Natural killer cell (primary cell): ENCODE measurements around the gene SLC22A12. TPM values are rescaled to one million over a fixed set of nuclear protein-coding genes. Genes with fewer than 3 reads are reported as not detected.

Source experiments
- ATAC-seq, 3 donors: fragments of 150-1000 bp in 2 of 3; fragments of 200-7000 bp in 1 of 3; cut with Tn5 transposase; 1 replicate in 1 of 3; 2 replicates in 2 of 3; pipeline ENCODE4 v1.10.0; 2021; ENCODE audit warnings: mild to moderate bottlenecking in 2 of 3, moderate library complexity in 2 of 3
- DNase-seq, 2 donors: peaks; one replicate each; pipeline versions ENCODE4 v3.0.0 to v3.0.0-alpha.2; 2013 to 2021; ENCODE audit warnings: mixed read lengths in 1 of 2
- H3K27ac ChIP-seq: one replicate; pipeline ENCODE4 v1.5.1; 2013; ENCODE audit warnings: mild to moderate bottlenecking, low read length
- H3K27me3 ChIP-seq: one replicate; pipeline ENCODE4 v1.6.1; 2013; ENCODE audit warnings: low read length; ENCODE audit not compliant: control insufficient read depth, insufficient read depth
- H3K36me3 ChIP-seq: one replicate; pipeline ENCODE4 v1.6.1; 2013; ENCODE audit warnings: low read length; ENCODE audit not compliant: control insufficient read depth, insufficient read depth
- H3K4me1 ChIP-seq: one replicate; pipeline ENCODE4 v1.6.1; 2013; ENCODE audit warnings: low read length; ENCODE audit not compliant: control insufficient read depth, insufficient read depth
- H3K4me3 ChIP-seq: one replicate; pipeline ENCODE4 v1.5.1; 2013; ENCODE audit warnings: low read length
- H3K9me3 ChIP-seq: one replicate; pipeline ENCODE4 v1.6.1; 2013; ENCODE audit warnings: low read length; ENCODE audit not compliant: control insufficient read depth, insufficient read depth
- H3K27ac Mint-ChIP-seq, 2 donors: one replicate each; pipeline ENCODE4 v1.8.0; 2022; ENCODE audit warnings: mild to moderate bottlenecking in 2 of 2, mixed read lengths in 2 of 2, moderate library complexity in 1 of 2
- H3K27me3 Mint-ChIP-seq, 2 donors: one replicate each; pipeline ENCODE4 v1.8.0; 2022; ENCODE audit warnings: low read depth in 2 of 2, mixed read lengths in 2 of 2
- H3K36me3 Mint-ChIP-seq: one replicate; pipeline ENCODE4 v1.8.0; 2022; ENCODE audit warnings: mixed read lengths
- H3K4me1 Mint-ChIP-seq, 2 donors: one replicate each; pipeline ENCODE4 v1.8.0; 2022; ENCODE audit warnings: mixed read lengths in 2 of 2
- H3K4me3 Mint-ChIP-seq: one replicate; pipeline ENCODE4 v1.8.0; 2022; ENCODE audit warnings: mild to moderate bottlenecking, moderate library complexity, mixed read lengths
- H3K9me3 Mint-ChIP-seq, 2 donors: one replicate each; pipeline ENCODE4 v1.8.0; 2022; ENCODE audit warnings: mixed read lengths in 2 of 2
- WGBS: methylation state at CpG from one replicate; pipeline ENCODE4 v1.1.7; 2013; ENCODE audit warnings: missing lambda C conversion rate; ENCODE audit not compliant: insufficient coverage; 5-methylcytosine and 5-hydroxymethylcytosine counted together
- intact Hi-C: fragments of 100-400 bp; cut with micrococcal nuclease; formaldehyde crosslinking; loops from one replicate; pipeline ENCODE4 v1.14.2; 2022
- total RNA-seq, 4 donors: library from RNA; stranded (reverse); fragments of 120-200 nt in 1 of 4; gene quantifications; one replicate each; pipeline versions ENCODE4 v1.2.3 to v1.2.4, GENCODE V29; 2013 to 2022
- TF ChIP-seq, protein P1 (sequence below): fragments of 200-600 bp; IDR thresholded peaks from one replicate; pipeline ENCODE4 v1.8.0; 2022; ENCODE audit warnings: antibody characterized with exemption

SLC22A12 gene
- total RNA-seq, 3 donors from 2014 or later (not counting 1 experiment from before 2014, with no cell fraction given), result not detected

DNA sequence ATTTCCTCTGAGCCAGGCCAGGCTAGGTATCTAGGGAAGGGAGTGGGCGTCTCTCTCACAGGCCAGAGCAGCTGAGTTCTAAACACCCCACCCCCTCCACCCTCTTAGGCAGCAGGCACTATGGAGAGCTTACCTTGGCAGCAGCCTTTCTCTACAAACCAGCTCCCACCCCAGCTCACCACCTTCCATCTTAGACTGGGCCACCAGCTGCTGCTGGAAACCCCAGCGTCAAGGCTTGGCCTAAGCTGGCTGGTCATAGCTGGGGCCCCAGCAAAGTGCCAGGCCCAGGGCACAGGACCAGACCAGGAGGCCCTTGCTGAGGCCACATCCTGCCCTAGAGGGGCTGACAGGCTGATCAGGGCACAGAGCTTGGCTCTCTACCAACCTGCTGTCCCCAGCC lies 20.2 kb downstream of the SLC22A12 start:
- no peak for ATAC-seq
- H3K4me3 ChIP-seq, result no peak overlapping the region
- intact Hi-C loops, result no loop called here
- peaks cover 6% of the 10 kb centered on the region for H3K4me1 ChIP-seq
- 85% methylated on average over 2 of the region's 2 CpGs for WGBS
- H3K27me3 Mint-ChIP-seq, result peaks cover 0 to 3% of the 10 kb centered on the region in 2 donors
- no peak overlapping the region for H3K4me3 Mint-ChIP-seq
- no peaks in the 10 kb centered on the region for H3K36me3 Mint-ChIP-seq
- no peak overlapping the region for H3K27ac Mint-ChIP-seq
- H3K9me3 ChIP-seq, result no peaks in the 10 kb centered on the region
- peaks cover 0 to 18% of the 10 kb centered on the region in 2 donors for H3K4me1 Mint-ChIP-seq
- H3K36me3 ChIP-seq, result no peaks in the 10 kb centered on the region
- H3K27ac ChIP-seq, result no peak overlapping the region
- TF ChIP-seq, protein P1, sequence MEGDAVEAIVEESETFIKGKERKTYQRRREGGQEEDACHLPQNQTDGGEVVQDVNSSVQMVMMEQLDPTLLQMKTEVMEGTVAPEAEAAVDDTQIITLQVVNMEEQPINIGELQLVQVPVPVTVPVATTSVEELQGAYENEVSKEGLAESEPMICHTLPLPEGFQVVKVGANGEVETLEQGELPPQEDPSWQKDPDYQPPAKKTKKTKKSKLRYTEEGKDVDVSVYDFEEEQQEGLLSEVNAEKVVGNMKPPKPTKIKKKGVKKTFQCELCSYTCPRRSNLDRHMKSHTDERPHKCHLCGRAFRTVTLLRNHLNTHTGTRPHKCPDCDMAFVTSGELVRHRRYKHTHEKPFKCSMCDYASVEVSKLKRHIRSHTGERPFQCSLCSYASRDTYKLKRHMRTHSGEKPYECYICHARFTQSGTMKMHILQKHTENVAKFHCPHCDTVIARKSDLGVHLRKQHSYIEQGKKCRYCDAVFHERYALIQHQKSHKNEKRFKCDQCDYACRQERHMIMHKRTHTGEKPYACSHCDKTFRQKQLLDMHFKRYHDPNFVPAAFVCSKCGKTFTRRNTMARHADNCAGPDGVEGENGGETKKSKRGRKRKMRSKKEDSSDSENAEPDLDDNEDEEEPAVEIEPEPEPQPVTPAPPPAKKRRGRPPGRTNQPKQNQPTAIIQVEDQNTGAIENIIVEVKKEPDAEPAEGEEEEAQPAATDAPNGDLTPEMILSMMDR, result no peak
- no peak for DNase-seq
- no peaks in the 10 kb centered on the region for H3K9me3 Mint-ChIP-seq
- H3K27me3 ChIP-seq, result no peaks in the 10 kb centered on the region

DNA sequence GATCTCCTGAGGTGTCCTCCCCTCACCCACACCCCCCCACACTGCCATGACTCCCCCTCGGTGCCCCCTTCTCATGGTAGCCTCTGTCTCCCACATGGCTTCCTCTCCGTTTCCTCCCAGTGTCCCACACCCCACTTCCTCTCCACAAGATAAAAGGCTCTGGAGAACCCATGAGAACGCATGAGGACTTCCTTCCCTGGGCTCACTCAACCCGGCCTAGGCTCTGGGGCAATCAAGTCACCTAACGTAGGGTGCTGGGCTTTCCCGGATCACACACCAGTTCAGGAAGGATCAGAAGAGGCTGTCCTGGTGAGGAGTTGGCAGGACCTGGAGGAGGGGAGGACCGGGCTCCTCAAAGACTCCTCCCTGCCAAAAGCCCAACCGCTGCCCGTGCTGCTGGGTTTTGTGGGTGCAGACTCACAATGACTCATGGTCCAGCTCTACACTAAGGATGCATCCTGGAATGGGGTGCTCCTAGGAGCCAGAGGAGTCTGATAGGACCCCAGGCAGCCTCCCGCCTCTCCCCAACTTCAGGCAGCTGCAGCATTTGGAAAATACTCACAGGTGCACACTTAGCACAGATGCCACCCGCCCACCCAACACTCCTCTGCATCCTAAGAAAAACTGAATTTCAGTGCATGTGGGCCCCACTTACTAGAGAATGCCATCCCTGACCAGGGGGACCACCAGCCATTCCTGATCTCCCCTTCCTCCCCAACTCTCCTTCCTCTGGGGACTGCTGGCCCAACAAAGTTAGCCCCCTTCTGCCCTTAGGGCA lies 21.0 kb downstream of the SLC22A12 start:
- H3K27ac ChIP-seq, result no peak overlapping the region
- DNase-seq (no peak), ATAC-seq (no peak)
- WGBS, result 43% methylated on average over 11 of the region's 11 CpGs
- no peaks in the 10 kb centered on the region for H3K36me3 ChIP-seq
- no peaks in the 10 kb centered on the region for H3K9me3 ChIP-seq
- H3K27me3 Mint-ChIP-seq, result no peaks in the 10 kb centered on the region
- no peaks in the 10 kb centered on the region for H3K36me3 Mint-ChIP-seq
- H3K9me3 Mint-ChIP-seq, result no peaks in the 10 kb centered on the region
- intact Hi-C loops, result no loop called here
- H3K4me3 ChIP-seq, result no peak overlapping the region
- TF ChIP-seq, protein P1, result no peak
- H3K4me1 ChIP-seq, result peaks cover 6% of the 10 kb centered on the region
- no peak overlapping the region for H3K27ac Mint-ChIP-seq
- no peak overlapping the region for H3K4me3 Mint-ChIP-seq
- peaks cover 0 to 18% of the 10 kb centered on the region in 2 donors for H3K4me1 Mint-ChIP-seq
- no peaks in the 10 kb centered on the region for H3K27me3 ChIP-seq

DNA sequence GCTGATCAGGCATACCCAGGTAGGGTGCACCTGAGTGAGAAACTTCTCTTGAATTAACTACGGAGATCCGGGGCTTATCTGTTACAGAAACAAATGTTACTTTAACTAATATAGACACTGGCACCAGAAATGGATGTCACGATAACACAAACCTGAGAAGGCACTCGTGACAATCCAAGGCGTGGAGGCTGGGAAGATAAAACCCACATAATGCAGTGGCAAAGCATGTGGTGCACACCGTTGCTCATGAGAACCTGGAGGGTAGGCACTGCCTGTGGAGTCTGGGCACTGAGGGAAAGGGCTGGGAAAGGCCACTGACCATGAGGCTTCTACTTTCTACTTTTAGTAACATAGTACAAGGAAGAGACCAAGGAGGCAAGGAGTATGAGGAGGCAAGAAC lies 22.6 kb downstream of the SLC22A12 start:
- Mint-ChIP-seq H3K9me3 (no peaks in the 10 kb centered on the region), H3K27me3 (no peaks in the 10 kb centered on the region)
- TF ChIP-seq, protein P1, result no peak

DNA sequence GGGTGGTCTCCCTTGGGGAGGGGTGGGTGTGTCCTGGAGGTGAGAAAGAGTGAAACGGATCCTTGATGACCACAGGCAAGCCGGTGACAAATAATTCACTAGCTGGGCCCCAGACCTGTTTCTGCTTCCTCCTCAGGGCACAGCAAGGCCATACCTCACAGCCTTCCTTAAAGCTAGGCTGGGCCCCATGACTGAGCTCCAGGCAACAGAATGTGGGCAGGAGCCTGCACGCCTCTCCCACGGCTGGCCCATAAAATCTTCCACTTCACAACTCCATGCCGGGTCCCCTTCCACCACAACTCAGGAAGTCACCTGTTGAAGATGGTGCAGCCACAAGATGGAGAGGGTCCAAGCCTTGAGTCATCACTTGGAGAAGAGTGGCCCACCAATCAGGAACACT lies 23.9 kb downstream of the SLC22A12 start:
- Mint-ChIP-seq H3K4me1 (peaks cover 0 to 21% of the 10 kb centered on the region in 2 donors), H3K36me3 (no peaks in the 10 kb centered on the region), H3K4me3 (no peak overlapping the region), H3K9me3 (no peaks in the 10 kb centered on the region), H3K27me3 (no peaks in the 10 kb centered on the region), H3K27ac (no peak overlapping the region)
- Histone ChIP-seq H3K4me3 (no peak overlapping the region), H3K27me3 (no peaks in the 10 kb centered on the region), H3K27ac (no peak overlapping the region), H3K4me1 (peaks cover 6% of the 10 kb centered on the region), H3K36me3 (no peaks in the 10 kb centered on the region), H3K9me3 (no peaks in the 10 kb centered on the region)
- TF ChIP-seq, protein P1, result no peak
- intact Hi-C loops, result no loop called here
- ATAC-seq (no peak), DNase-seq (no peak)
- 42% methylated on average over 5 of the region's 5 CpGs for WGBS

More for the DNA sequence above, 22.6 kb downstream of the SLC22A12 start:
- WGBS, result 88% methylated on average over 6 of the region's 6 CpGs
- DNase-seq (no peak), ATAC-seq (no peak)
- Histone ChIP-seq H3K36me3 (no peaks in the 10 kb centered on the region), H3K9me3 (no peaks in the 10 kb centered on the region), H3K27ac (no peak overlapping the region), H3K4me1 (peaks cover 6% of the 10 kb centered on the region), H3K4me3 (no peak overlapping the region), H3K27me3 (no peaks in the 10 kb centered on the region)
- Mint-ChIP-seq H3K4me3 (no peak overlapping the region), H3K36me3 (no peaks in the 10 kb centered on the region), H3K4me1 (peaks cover 0 to 22% of the 10 kb centered on the region in 2 donors), H3K27ac (no peak overlapping the region)
- intact Hi-C loops, result no loop called here
